Mucosa of rectum (tissue), 2 donors: Measurements from ENCODE around the gene KCNK6.

ENCODE experiments used
- H3K27ac ChIP-seq, 2 donors: one replicate each; pipeline ENCODE4 v1.7.0; 2013; ENCODE audit warnings: inconsistent platforms in 2 of 2, low read depth in 2 of 2, low read length in 2 of 2
- H3K27me3 ChIP-seq, 2 donors: one replicate each; pipeline ENCODE4 v1.7.0; 2013; ENCODE audit warnings: low read length in 2 of 2; ENCODE audit not compliant: control insufficient read depth in 2 of 2, insufficient read depth in 2 of 2
- H3K36me3 ChIP-seq, 2 donors: one replicate each; pipeline ENCODE4 v1.7.0; 2013; ENCODE audit warnings: low read length in 2 of 2; ENCODE audit not compliant: control insufficient read depth in 2 of 2, insufficient read depth in 2 of 2
- H3K4me1 ChIP-seq, 2 donors: one replicate each; pipeline ENCODE4 v1.7.0; 2013; ENCODE audit warnings: low read length in 2 of 2, mild to moderate bottlenecking in 1 of 2; ENCODE audit not compliant: control insufficient read depth in 2 of 2, insufficient read depth in 2 of 2
- H3K4me3 ChIP-seq, 2 donors: one replicate each; pipeline ENCODE4 v1.7.0; 2013; ENCODE audit warnings: low read length in 2 of 2
- H3K9ac ChIP-seq, 2 donors: one replicate each; pipeline ENCODE4 v1.7.0; 2013; ENCODE audit warnings: low read length in 2 of 2, low read depth in 1 of 2, mild to moderate bottlenecking in 1 of 2
- H3K9me3 ChIP-seq, 2 donors: one replicate each; pipeline ENCODE4 v1.7.0; 2013; ENCODE audit warnings: low read length in 2 of 2; ENCODE audit not compliant: control insufficient read depth in 2 of 2
- donor health status: healthy.
- donor health status: Normal muscosa, but diverticular disease.

KCNK6 gene

DNA sequence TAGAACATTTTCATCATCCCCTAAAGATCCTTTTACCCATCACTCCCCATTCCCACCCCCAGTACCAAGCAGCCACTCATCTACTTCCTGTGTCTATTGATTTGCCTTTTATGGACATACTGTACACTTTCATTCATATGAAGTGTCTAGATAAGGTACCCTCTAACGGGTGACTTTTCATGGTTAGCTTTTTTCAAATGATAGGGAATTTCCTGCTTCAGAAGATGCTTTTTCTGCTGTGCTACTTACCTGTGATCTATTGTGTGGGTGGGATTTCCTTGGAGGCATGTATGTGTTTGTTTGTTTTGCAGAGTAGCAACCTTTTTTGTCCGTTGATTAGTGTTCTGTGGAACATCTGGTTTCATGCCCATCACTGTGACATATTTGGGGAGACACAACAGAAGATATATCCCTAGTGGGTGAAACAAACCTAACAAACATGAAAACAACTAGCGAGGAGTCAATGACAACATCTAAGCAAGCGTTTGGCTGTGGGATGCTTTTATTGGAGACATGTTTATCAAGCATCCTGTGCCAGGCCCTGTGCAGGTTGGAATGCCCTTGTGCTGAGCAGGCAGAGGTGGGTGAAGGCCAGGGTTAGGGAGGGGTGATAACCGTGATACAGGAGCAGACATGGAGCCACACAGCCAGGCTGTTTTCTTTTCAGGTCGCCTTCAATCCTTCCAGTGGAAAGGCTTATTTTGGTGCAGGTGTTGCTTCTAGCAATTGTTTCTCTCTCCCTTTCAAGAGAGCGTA lies 37.7 kb upstream of the KCNK6 start:
- Histone ChIP-seq H3K9me3 (no peaks in the 10 kb centered on the region), H3K4me1 (peaks cover 9 to 19% of the 10 kb centered on the region in 2 donors), H3K4me3 (no peak overlapping the region), H3K27ac (no peak overlapping the region), H3K27me3 (no peaks in the 10 kb centered on the region), H3K36me3 (peaks cover 20 to 27% of the 10 kb centered on the region in 2 donors), H3K9ac (no peak overlapping the region)

DNA sequence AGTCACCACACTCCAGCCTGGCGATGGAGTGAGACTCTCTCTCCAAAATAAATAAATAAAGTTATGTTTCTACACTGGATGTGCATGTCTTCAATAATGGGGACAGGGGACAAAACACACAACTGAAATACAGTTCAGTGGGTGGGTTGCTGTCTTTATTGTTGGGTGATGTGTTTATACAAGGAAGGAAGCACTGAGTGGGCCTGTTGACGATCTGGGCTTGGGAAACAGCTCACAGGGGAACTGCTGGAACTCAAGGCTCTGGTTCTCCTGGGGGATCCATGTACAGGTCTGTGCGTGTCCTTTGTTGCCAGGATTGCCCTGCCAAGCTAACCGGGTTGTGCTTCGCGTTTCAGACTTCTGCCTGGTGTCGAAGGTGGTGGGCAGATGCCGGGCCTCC lies 36.4 kb upstream of the KCNK6 start:
- H3K9me3 ChIP-seq, result no peaks in the 10 kb centered on the region
- no peak overlapping the region for H3K9ac ChIP-seq
- H3K4me1 ChIP-seq, result peaks cover 6 to 10% of the 10 kb centered on the region in 2 donors
- H3K27ac ChIP-seq, result no peak overlapping the region
- no peak overlapping the region for H3K4me3 ChIP-seq
- peaks cover 26 to 35% of the 10 kb centered on the region in 2 donors for H3K36me3 ChIP-seq
- H3K27me3 ChIP-seq, result no peaks in the 10 kb centered on the region

DNA sequence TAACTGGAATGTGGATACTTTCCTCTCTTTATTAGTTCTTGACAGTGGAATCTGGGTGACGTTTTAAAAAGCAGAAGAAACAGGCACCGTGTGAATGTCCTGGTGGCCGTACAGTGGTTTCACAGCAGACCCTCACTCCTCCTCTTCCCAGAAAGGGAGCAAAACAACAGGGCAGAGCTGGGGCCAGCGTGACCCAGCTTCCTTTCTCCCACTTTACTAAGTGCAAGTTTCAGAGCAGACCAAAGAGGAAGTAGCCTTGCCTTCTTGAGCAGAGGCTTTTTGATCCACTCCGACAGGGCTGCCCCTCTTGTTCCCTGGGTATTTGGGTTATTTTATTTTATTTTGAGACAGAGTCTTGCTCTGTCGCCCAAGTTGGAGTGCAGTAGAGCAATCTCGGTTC lies 35.2 kb upstream of the KCNK6 start:
- H3K27me3 ChIP-seq, result no peaks in the 10 kb centered on the region
- no peak overlapping the region for H3K9ac ChIP-seq
- peaks cover 3% of the 10 kb centered on the region in 2 donors for H3K4me1 ChIP-seq
- H3K9me3 ChIP-seq, result no peaks in the 10 kb centered on the region
- H3K27ac ChIP-seq, result peak overlapping the region in 1 of 2 donors; percentile 38
- peaks cover 28 to 44% of the 10 kb centered on the region in 2 donors for H3K36me3 ChIP-seq
- no peak overlapping the region for H3K4me3 ChIP-seq

DNA sequence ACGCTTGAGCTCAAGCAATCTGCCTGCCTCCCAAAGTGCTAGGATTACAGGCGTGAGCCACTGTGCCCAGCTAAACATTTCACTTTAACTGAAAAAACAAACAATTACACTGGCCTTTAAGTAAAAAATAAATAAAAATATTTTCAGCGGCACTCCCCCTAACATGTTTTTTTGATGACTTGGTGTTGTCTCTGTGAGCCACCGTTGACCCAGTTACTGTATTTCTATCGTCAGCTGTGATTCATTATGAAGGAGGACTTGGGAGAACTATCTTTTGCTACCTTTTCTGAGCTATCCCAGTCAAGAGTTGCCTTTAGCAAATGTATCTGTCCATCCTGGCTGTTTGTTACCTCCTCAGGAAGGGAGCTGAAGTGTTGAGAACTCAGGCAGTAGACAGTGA lies 34.1 kb upstream of the KCNK6 start:
- no peak overlapping the region for H3K4me3 ChIP-seq
- H3K4me1 ChIP-seq, result peaks cover 3% of the 10 kb centered on the region in 2 donors
- no peaks in the 10 kb centered on the region for H3K27me3 ChIP-seq
- no peaks in the 10 kb centered on the region for H3K9me3 ChIP-seq
- H3K27ac ChIP-seq, result no peak overlapping the region
- H3K36me3 ChIP-seq, result peaks cover 33 to 48% of the 10 kb centered on the region in 2 donors
- no peak overlapping the region for H3K9ac ChIP-seq

DNA sequence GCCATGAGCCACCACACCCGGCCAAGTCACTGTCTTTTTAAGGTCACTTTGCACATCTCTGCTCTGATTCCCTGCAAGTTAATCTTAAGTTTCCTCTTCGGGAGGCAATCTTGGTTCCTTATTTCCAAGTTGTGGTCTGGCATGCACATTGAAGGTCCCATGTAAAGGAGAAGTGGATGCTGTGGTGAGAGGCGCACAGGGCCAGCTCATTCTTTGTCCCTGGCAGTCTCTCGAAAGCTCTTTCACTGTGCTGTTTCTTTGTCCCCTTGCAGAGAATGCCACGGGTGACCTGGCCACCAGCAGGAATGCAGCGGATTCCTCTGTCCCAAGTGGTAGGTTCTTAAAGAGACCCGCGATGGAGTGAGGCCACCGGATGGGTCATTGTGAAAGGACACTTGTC lies 32.0 kb upstream of the KCNK6 start:
- Histone ChIP-seq H3K9ac (no peak overlapping the region), H3K9me3 (no peaks in the 10 kb centered on the region), H3K27ac (no peak overlapping the region), H3K27me3 (no peaks in the 10 kb centered on the region), H3K4me1 (no peaks in the 10 kb centered on the region), H3K4me3 (no peak overlapping the region), H3K36me3 (peaks cover 43 to 60% of the 10 kb centered on the region in 2 donors)

DNA sequence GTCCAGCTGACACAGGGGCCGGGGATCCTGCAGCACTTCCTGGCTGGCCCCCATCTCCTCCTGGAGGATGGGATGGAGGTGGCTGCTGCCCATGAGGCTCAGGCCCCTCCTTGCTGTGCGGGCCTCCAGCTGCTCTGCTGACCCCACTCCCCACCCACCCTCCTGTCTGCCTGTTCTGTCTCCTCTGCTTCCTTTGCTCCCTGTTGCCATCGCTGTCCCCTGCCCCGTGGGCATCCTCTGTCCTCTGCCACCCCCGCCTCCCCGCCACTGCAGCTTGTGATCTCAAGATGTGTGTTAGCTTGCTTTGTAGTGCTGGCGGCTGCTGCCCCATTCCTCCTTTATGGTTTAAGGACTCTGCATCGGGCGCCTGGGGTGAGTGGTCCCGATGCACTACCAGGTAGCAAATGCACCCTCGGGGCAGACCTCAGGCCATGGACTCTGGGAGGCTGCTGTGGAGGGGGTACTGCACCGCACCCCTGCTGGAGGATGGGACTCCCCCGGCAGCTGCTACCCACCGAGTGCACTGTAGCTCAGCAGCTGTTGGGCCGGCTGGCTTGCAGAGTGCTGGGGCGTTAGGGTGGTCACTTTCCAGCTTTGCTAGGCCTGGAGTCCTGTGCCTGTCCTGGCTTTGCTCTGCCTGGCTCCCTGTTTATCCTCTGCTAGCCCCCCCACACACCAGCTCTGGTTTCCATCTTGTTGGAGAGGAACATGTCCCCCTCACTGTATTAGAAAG lies 31.4 kb upstream of the KCNK6 start:
- no peak overlapping the region for H3K4me3 ChIP-seq
- H3K4me1 ChIP-seq, result no peaks in the 10 kb centered on the region
- H3K27me3 ChIP-seq, result no peaks in the 10 kb centered on the region
- peaks cover 45 to 62% of the 10 kb centered on the region in 2 donors for H3K36me3 ChIP-seq
- no peak overlapping the region for H3K27ac ChIP-seq
- H3K9ac ChIP-seq, result no peak overlapping the region
- H3K9me3 ChIP-seq, result no peaks in the 10 kb centered on the region

DNA sequence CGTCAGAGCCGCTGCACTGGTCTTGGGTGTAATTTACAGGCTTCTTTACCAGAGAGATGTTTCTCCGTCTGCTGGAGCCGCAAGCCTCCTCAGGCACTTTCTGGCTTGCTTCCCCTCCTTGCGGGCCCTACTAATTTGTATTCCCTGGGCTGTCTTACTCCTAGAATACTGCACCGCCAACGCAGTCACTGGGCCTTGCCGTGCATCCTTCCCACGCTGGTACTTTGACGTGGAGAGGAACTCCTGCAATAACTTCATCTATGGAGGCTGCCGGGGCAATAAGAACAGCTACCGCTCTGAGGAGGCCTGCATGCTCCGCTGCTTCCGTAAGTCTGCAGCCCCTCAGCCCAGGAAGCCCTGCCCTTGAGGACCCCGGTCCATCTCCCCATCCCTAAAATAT lies 29.7 kb upstream of the KCNK6 start:
- H3K4me3 ChIP-seq, result no peak overlapping the region
- peak overlapping the region in 1 of 2 donors; percentile 23 for H3K27ac ChIP-seq
- H3K36me3 ChIP-seq, result peaks cover 38 to 53% of the 10 kb centered on the region in 2 donors
- H3K9ac ChIP-seq, result no peak overlapping the region
- H3K27me3 ChIP-seq, result no peaks in the 10 kb centered on the region
- no peaks in the 10 kb centered on the region for H3K9me3 ChIP-seq
- H3K4me1 ChIP-seq, result no peaks in the 10 kb centered on the region

DNA sequence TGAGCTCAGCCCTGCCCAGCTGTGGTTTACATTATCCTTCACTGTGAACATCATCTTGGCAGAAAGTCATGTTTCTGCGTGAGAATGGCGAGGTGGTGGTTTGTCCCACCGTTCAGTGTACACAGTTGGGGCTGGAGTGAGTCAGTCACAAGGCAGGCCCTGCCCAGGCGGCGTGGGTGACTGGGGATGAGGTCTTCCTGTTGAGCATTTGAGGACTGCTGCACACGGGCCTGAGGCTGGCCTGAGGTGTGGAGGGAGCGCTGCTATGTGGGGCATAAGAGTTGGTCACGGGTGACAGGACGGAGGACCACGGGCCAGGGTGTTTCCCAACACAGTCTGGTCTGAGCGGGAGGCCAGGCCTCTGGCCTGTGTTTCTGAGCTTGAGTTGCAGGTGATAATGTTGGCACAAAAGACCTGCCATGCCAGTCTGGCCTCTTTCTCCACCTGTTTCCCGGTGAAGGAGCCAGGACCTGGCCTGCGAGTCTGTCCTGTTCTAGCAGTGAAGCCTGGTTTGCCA lies 29.0 kb upstream of the KCNK6 start:
- Histone ChIP-seq H3K9me3 (no peaks in the 10 kb centered on the region), H3K36me3 (peaks cover 34 to 50% of the 10 kb centered on the region in 2 donors), H3K27me3 (no peaks in the 10 kb centered on the region), H3K4me3 (no peak overlapping the region), H3K27ac (peak overlapping the region in 1 of 2 donors; percentile 23), H3K4me1 (no peaks in the 10 kb centered on the region), H3K9ac (no peak overlapping the region)

DNA sequence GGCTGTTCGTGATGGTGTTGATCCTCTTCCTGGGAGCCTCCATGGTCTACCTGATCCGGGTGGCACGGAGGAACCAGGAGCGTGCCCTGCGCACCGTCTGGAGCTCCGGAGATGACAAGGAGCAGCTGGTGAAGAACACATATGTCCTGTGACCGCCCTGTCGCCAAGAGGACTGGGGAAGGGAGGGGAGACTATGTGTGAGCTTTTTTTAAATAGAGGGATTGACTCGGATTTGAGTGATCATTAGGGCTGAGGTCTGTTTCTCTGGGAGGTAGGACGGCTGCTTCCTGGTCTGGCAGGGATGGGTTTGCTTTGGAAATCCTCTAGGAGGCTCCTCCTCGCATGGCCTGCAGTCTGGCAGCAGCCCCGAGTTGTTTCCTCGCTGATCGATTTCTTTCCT lies 27.8 kb upstream of the KCNK6 start:
- Histone ChIP-seq H3K36me3 (peaks cover 30 to 44% of the 10 kb centered on the region in 2 donors), H3K27ac (peak overlapping the region in 1 of 2 donors; percentile 16), H3K27me3 (no peaks in the 10 kb centered on the region), H3K4me1 (no peaks in the 10 kb centered on the region), H3K4me3 (no peak overlapping the region), H3K9me3 (no peaks in the 10 kb centered on the region), H3K9ac (no peak overlapping the region)

DNA sequence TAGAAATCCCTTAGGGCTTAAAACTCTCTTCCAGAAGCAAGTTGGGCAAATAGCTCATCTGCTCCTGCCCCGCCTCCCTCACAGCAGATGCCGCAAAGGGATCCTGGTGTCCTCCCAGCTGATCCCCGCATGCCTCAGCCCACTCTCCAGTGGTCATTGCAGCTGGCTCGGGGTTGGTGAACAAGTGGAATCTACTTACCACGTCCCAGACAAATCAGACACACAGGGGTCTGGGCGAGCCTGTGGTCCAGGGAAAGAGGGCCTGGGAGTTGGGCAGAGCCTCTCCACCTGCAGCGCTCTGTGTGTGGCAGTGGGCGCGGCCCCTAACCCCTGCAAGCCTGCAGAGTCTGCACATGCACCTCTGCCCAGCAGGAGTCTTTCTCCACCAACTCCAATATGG lies 26.4 kb upstream of the KCNK6 start:
- no peak overlapping the region for H3K9ac ChIP-seq
- peaks cover 24 to 35% of the 10 kb centered on the region in 2 donors for H3K36me3 ChIP-seq
- no peak overlapping the region for H3K4me3 ChIP-seq
- H3K4me1 ChIP-seq, result no peaks in the 10 kb centered on the region
- H3K9me3 ChIP-seq, result no peaks in the 10 kb centered on the region
- H3K27me3 ChIP-seq, result no peaks in the 10 kb centered on the region
- no peak overlapping the region for H3K27ac ChIP-seq
